T-helper 2 cell treated with Interferon-gamma antibody and Interleukin-4, amounts not matched to agents 5 μg/mL and 100 μg/mL, for 36 hours (primary cell): Measurements from ENCODE around the gene CTBP2.

Experiments used
- DNase-seq: peaks from one replicate; pipeline ENCODE4 v3.0.0; 2021; ENCODE audit warnings: low spot score
- H3K27ac Mint-ChIP-seq: one replicate; pipeline ENCODE4 v1.8.0; 2021; ENCODE audit warnings: mild to moderate bottlenecking, mixed read lengths
- H3K27me3 Mint-ChIP-seq: one replicate; pipeline ENCODE4 v1.8.0; 2021; ENCODE audit warnings: low read depth, mixed read lengths
- H3K36me3 Mint-ChIP-seq: one replicate; pipeline ENCODE4 v1.8.0; 2021; ENCODE audit warnings: low read depth, mixed read lengths
- H3K4me1 Mint-ChIP-seq: one replicate; pipeline ENCODE4 v1.8.0; 2021; ENCODE audit warnings: low read depth, mixed read lengths
- H3K4me3 Mint-ChIP-seq: one replicate; pipeline ENCODE4 v1.8.0; 2022; ENCODE audit warnings: mild to moderate bottlenecking, moderate library complexity, mixed read lengths
- H3K9me3 Mint-ChIP-seq: one replicate; pipeline ENCODE4 v1.8.0; 2021; ENCODE audit warnings: mixed read lengths

CTBP2 gene

GRCh38 chr10:125015356-125015944 is 144.9 kb downstream of the CTBP2 start:
- Mint-ChIP-seq H3K27ac (no peak overlapping the region), H3K4me1 (peaks cover 9% of the 10 kb centered on the region), H3K4me3 (peak overlapping the region; percentile 43), H3K36me3 (no peaks in the 10 kb centered on the region), H3K27me3 (peaks cover 18% of the 10 kb centered on the region), H3K9me3 (no peaks in the 10 kb centered on the region)
- peak; percentile 16 for DNase-seq

- H3K4me3 Mint-ChIP-seq, result peak overlapping the region; percentile 18
- peaks cover 9% of the 10 kb centered on the region for H3K4me1 Mint-ChIP-seq
- no peaks in the 10 kb centered on the region for H3K36me3 Mint-ChIP-seq
- no peaks in the 10 kb centered on the region for H3K9me3 Mint-ChIP-seq
- DNase-seq, result no peak
- H3K27ac Mint-ChIP-seq, result no peak overlapping the region
- peaks cover 19% of the 10 kb centered on the region for H3K27me3 Mint-ChIP-seq
Measured at GRCh38 chr10:125014836-125015355, 145.5 kb downstream of the CTBP2 start.

GRCh38 chr10:125014086-125014830 is 146.1 kb downstream of the CTBP2 start:
- no peak overlapping the region for H3K27ac Mint-ChIP-seq
- H3K27me3 Mint-ChIP-seq, result peaks cover 19% of the 10 kb centered on the region
- peak overlapping the region; percentile 18 for H3K4me3 Mint-ChIP-seq

GRCh38 chr10:125013529-125013872 is 146.9 kb downstream of the CTBP2 start:
- Mint-ChIP-seq H3K4me3 (no peak overlapping the region), H3K4me1 (peaks cover 9% of the 10 kb centered on the region)

More at GRCh38 chr10:125014086-125014830, 146.1 kb downstream of the CTBP2 start:
- Mint-ChIP-seq H3K4me1 (peaks cover 9% of the 10 kb centered on the region), H3K9me3 (no peaks in the 10 kb centered on the region), H3K36me3 (no peaks in the 10 kb centered on the region)
- DNase-seq, result no peak

GRCh38 chr10:125012851-125013528 is 147.4 kb downstream of the CTBP2 start:
- H3K4me1 Mint-ChIP-seq, result peaks cover 9% of the 10 kb centered on the region
- H3K36me3 Mint-ChIP-seq, result no peaks in the 10 kb centered on the region
- DNase-seq, result no peak
- peaks cover 17% of the 10 kb centered on the region for H3K27me3 Mint-ChIP-seq
- no peak overlapping the region for H3K27ac Mint-ChIP-seq
- H3K9me3 Mint-ChIP-seq, result no peaks in the 10 kb centered on the region
- no peak overlapping the region for H3K4me3 Mint-ChIP-seq

More at GRCh38 chr10:125013529-125013872, 146.9 kb downstream of the CTBP2 start:
- Mint-ChIP-seq H3K36me3 (no peaks in the 10 kb centered on the region), H3K9me3 (no peaks in the 10 kb centered on the region), H3K27me3 (peaks cover 19% of the 10 kb centered on the region), H3K27ac (no peak overlapping the region)
- DNase-seq, result no peak

GRCh38 chr10:125011926-125012705 is 148.2 kb downstream of the CTBP2 start:
- Mint-ChIP-seq H3K36me3 (no peaks in the 10 kb centered on the region), H3K9me3 (no peaks in the 10 kb centered on the region), H3K27me3 (peaks cover 13% of the 10 kb centered on the region), H3K27ac (no peak overlapping the region), H3K4me1 (peaks cover 9% of the 10 kb centered on the region), H3K4me3 (no peak overlapping the region)
- DNase-seq, result no peak

- Mint-ChIP-seq H3K27me3 (peaks cover 9% of the 10 kb centered on the region), H3K27ac (no peak overlapping the region), H3K9me3 (no peaks in the 10 kb centered on the region), H3K4me3 (no peak overlapping the region), H3K36me3 (no peaks in the 10 kb centered on the region), H3K4me1 (peaks cover 9% of the 10 kb centered on the region)
- DNase-seq, result no peak
Measured at GRCh38 chr10:125011171-125011925, 149.0 kb downstream of the CTBP2 start.

GRCh38 chr10:125010362-125010761 is 150.0 kb downstream of the CTBP2 start:
- Mint-ChIP-seq H3K4me1 (peaks cover 7% of the 10 kb centered on the region), H3K27me3 (peaks cover 7% of the 10 kb centered on the region), H3K27ac (no peak overlapping the region), H3K9me3 (no peaks in the 10 kb centered on the region), H3K36me3 (no peaks in the 10 kb centered on the region), H3K4me3 (no peak overlapping the region)
- DNase-seq, result no peak

- no peaks in the 10 kb centered on the region for H3K9me3 Mint-ChIP-seq
- peaks cover 1% of the 10 kb centered on the region for H3K4me1 Mint-ChIP-seq
- no peak overlapping the region for H3K27ac Mint-ChIP-seq
- H3K27me3 Mint-ChIP-seq, result peaks cover 5% of the 10 kb centered on the region
- H3K36me3 Mint-ChIP-seq, result no peaks in the 10 kb centered on the region
- no peak for DNase-seq
- H3K4me3 Mint-ChIP-seq, result no peak overlapping the region
Measured at GRCh38 chr10:125009661-125010161, 150.7 kb downstream of the CTBP2 start.

GRCh38 chr10:125008689-125009638 is 151.4 kb downstream of the CTBP2 start:
- H3K9me3 Mint-ChIP-seq, result no peaks in the 10 kb centered on the region
- no peaks in the 10 kb centered on the region for H3K36me3 Mint-ChIP-seq
- no peak overlapping the region for H3K27ac Mint-ChIP-seq
- no peak for DNase-seq
- no peaks in the 10 kb centered on the region for H3K4me1 Mint-ChIP-seq
- no peak overlapping the region for H3K4me3 Mint-ChIP-seq
- peaks cover 5% of the 10 kb centered on the region for H3K27me3 Mint-ChIP-seq

GRCh38 chr10:125007436-125007835 is 152.9 kb downstream of the CTBP2 start:
- Mint-ChIP-seq H3K36me3 (no peaks in the 10 kb centered on the region), H3K9me3 (no peaks in the 10 kb centered on the region), H3K4me1 (no peaks in the 10 kb centered on the region), H3K27me3 (peaks cover 2% of the 10 kb centered on the region), H3K27ac (no peak overlapping the region), H3K4me3 (no peak overlapping the region)
- DNase-seq, result no peak

- H3K4me1 Mint-ChIP-seq, result no peaks in the 10 kb centered on the region
- H3K27me3 Mint-ChIP-seq, result peaks cover 2% of the 10 kb centered on the region
- no peaks in the 10 kb centered on the region for H3K9me3 Mint-ChIP-seq
- no peak for DNase-seq
- no peaks in the 10 kb centered on the region for H3K36me3 Mint-ChIP-seq
- no peak overlapping the region for H3K27ac Mint-ChIP-seq
- H3K4me3 Mint-ChIP-seq, result no peak overlapping the region
Measured at GRCh38 chr10:125006921-125007426, 153.4 kb downstream of the CTBP2 start.
